ENCODE results near the gene STK11. TPM values are rescaled to one million over a fixed set of nuclear protein-coding genes. Genes with fewer than 3 reads are reported as not detected.

STK11 gene
- 84.1 and 84.6 TPM in 2 replicates for total RNA-seq

GRCh38 chr19:1205114-1206099 is at the start of gene STK11:
Gene STK11 (plus strand): TSS chr19:1205778. CDS start chr19:1206914, 1,136 bp downstream.

GRCh38 chr19:1173845-1174809 is 31.5 kb upstream of the STK11 start, which contains the start of gene SBNO2:
Gene SBNO2 (minus strand): TSS chr19:1174268. CDS start chr19:1154276, 19,992 bp downstream.

DNA sequence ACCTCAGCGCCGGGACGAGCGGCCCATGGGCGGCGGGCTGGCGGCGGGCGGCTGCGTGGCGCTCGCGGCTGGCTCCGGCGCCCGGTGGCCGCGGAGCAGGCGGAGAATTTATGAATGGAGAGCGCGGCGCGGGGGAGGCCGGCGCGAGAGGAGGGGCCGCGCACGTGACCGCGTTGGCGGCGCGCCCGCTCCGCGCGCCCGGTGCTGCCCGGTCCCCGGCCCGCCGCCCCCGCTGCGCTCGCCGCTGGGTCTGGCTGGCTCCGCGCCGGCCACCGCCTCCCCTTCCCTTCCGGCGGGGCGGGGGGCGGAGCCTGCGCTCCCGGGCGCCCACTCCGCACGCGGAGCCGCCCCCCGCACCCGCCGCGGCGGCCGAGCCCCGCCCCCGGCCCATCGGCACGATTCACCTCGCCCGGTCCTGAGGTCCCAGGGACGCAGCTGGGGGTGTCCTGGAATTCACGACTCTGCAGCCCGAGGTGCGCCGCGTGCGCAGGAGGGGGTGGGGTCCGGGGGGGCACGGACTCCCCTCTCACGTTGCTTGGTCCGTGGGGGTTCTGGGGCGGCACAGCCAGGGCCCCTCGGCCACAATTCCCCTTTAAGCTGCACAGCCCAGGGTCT is 32.3 kb downstream of the STK11 start, which contains the start of gene CBARP:
Gene CBARP, minus strand, starts transcription at position 252 of the 615 bp plus-strand sequence. CDS start 1,905 bp downstream, outside the sequence.

GRCh38 chr19:1241417-1242095 is 36.0 kb downstream of the STK11 start, which contains the start of gene ATP5F1D:
Gene ATP5F1D (plus strand): TSS chr19:1241751. CDS start chr19:1241851, 100 bp downstream.

DNA sequence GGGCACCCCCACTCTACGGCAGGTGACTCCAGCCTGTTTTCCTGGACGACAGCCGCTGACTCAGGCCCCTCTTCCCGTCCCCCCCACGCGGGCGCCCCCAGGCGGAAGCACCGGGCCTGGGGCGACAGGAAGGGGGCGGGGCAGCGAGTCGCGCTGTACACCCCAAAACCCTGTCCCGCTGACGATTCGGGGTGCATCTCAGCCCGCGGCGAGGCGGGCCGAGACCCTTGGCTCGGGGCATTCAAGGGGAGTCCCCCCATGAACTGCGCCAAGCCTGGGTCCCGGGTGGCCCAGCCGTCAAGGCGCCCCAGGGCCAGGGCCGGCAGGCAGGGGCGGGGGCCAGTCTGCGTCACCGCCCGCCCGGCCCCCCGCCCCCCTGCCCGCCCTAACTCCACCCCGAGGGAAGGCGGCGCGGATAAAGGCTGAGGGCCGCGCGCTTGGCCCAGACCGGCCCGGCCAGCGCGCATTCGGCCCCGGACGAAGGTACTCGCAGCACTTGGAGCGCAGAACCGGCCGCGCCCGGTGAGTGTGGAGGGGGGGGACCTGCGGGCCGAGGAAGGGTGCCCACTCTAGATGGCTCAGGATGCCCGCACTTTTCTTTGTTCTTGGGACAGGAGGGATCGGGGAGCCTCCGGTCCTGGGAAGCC is 42.7 kb downstream of the STK11 start, which contains the start of gene MIDN:
Gene MIDN, plus strand, starts transcription at position 445 of the 647 bp plus-strand sequence. CDS start 1,714 bp downstream, outside the sequence.

GRCh38 chr19:1269065-1269477 is 63.5 kb downstream of the STK11 start, which contains the start of gene CIRBP:
Gene CIRBP (plus strand): TSS chr19:1269332. CDS start chr19:1270934, 1,602 bp downstream.

GRCh38 chr19:1275260-1275975 is 69.8 kb downstream of the STK11 start, which contains the start of gene FAM174C:
Gene FAM174C (plus strand): TSS chr19:1275530. CDS start chr19:1275550, 20 bp downstream.

Other genes starting within 250 kb of the STK11 start
- gene WDR18, start 221.4 kb upstream of the STK11 start, total RNA-seq: 91.8 and 108 TPM in 2 replicates
- gene GRIN3B, start 205.4 kb upstream of the STK11 start, total RNA-seq: 0.49 and 2.5 TPM in 2 replicates
- gene TMEM259, start 184.7 kb upstream of the STK11 start, total RNA-seq: 165 and 187 TPM in 2 replicates
- gene RNU6-2, start 184.3 kb upstream of the STK11 start, total RNA-seq: not detected in 2 replicates
- gene CNN2, start 179.2 kb upstream of the STK11 start, total RNA-seq: 407 and 539 TPM in 2 replicates
- gene ABCA7, start 165.7 kb upstream of the STK11 start, total RNA-seq: 25.1 and 37.0 TPM in 2 replicates
- 3.1 and 4.8 TPM in 2 replicates for gene ARHGAP45, start 138.6 kb upstream of the STK11 start, total RNA-seq
- gene POLR2E, start 110.4 kb upstream of the STK11 start, total RNA-seq: 264 and 284 TPM in 2 replicates
- gene GPX4, start 101.8 kb upstream of the STK11 start, total RNA-seq: 420 and 659 TPM in 2 replicates
- 48.6 and 75.7 TPM in 2 replicates for gene SBNO2, start 31.5 kb upstream of the STK11 start, total RNA-seq
- 5.1 and 6.1 TPM in 2 replicates for gene CBARP, start 32.2 kb downstream of the STK11 start, total RNA-seq
- 145 and 173 TPM in 2 replicates for gene ATP5F1D, start 36.0 kb downstream of the STK11 start, total RNA-seq
- 47.1 and 61.0 TPM in 2 replicates for gene MIDN, start 42.8 kb downstream of the STK11 start, total RNA-seq
- 119 and 190 TPM in 2 replicates for gene CIRBP, start 63.6 kb downstream of the STK11 start, total RNA-seq
- 92.3 and 109 TPM in 2 replicates for gene FAM174C, start 69.8 kb downstream of the STK11 start, total RNA-seq
- gene EFNA2, start 80.1 kb downstream of the STK11 start, total RNA-seq: 0.65 and 2.3 TPM in 2 replicates
- gene NDUFS7, start 178.1 kb downstream of the STK11 start, total RNA-seq: 172 and 183 TPM in 2 replicates
- gene GAMT, start 195.8 kb downstream of the STK11 start, total RNA-seq: 21.5 and 44.2 TPM in 2 replicates
- gene DAZAP1, start 201.8 kb downstream of the STK11 start, total RNA-seq: 71.4 and 138 TPM in 2 replicates
- 1,692 and 1,880 TPM in 2 replicates for gene RPS15, start 232.6 kb downstream of the STK11 start, total RNA-seq
- 0.98 and 1.0 TPM in 2 replicates for gene APC2, start 244.3 kb downstream of the STK11 start, total RNA-seq

All from mesangial cell (primary cell).